ENCODE results near the gene BTNL2.

DNA sequence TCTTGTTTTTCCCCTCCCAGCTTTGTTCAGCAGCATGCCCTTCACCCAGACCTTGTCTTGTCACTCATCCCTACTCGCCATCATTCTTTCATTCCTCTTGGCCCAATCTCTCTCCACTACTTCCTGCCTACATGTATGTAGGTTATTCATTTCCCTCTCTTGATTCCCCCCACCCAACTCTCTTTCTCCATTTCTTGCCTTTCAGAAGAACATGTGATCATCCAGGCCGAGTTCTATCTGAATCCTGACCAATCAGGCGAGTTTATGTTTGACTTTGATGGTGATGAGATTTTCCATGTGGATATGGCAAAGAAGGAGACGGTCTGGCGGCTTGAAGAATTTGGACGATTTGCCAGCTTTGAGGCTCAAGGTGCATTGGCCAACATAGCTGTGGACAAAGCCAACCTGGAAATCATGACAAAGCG lies 35.3 kb upstream of the BTNL2 start:
- TF ChIP-seq, protein P1, sequence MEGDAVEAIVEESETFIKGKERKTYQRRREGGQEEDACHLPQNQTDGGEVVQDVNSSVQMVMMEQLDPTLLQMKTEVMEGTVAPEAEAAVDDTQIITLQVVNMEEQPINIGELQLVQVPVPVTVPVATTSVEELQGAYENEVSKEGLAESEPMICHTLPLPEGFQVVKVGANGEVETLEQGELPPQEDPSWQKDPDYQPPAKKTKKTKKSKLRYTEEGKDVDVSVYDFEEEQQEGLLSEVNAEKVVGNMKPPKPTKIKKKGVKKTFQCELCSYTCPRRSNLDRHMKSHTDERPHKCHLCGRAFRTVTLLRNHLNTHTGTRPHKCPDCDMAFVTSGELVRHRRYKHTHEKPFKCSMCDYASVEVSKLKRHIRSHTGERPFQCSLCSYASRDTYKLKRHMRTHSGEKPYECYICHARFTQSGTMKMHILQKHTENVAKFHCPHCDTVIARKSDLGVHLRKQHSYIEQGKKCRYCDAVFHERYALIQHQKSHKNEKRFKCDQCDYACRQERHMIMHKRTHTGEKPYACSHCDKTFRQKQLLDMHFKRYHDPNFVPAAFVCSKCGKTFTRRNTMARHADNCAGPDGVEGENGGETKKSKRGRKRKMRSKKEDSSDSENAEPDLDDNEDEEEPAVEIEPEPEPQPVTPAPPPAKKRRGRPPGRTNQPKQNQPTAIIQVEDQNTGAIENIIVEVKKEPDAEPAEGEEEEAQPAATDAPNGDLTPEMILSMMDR (IDR thresholded peaks at IDR 0.05): no peak
- TF ChIP-seq POLR2A (IDR thresholded peaks at IDR 0.05): no peak

Data from tibial nerve (tissue), 3 donors.